Stimulated activated CD8-positive, alpha-beta memory T cell treated with anti-CD3 and anti-CD28 coated beads, Interleukin-4, amount 100 ng/mL, for 24 hours (primary cell): ENCODE results near the gene FHOD3.

Experiments used
- DNase-seq: peaks from one replicate; pipeline ENCODE4 v3.0.0-alpha.2; 2020; ENCODE audit warnings: low read depth

The FHOD3 gene

DNA sequence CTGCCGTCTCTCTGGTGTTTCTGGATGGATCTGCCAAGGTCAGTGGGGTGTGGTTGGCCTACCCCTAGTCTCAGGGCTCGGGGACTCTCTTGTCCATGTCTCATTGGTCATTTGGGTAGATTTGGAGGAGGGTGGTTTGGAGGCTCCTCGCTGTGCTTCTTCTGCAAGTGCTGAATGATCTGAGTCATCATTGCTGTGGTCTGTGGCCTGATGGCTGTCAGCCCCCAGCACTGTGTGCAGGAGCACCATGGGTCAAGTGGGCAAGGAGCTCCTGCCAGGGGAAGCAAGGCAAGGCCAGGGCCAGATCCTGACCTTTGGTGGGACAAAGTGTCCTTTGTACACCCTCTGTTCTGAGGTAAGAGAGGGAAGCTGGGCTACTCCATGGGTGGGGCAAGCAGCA is 221.8 kb downstream of the FHOD3 start:
- DNase-seq: no peak

DNA sequence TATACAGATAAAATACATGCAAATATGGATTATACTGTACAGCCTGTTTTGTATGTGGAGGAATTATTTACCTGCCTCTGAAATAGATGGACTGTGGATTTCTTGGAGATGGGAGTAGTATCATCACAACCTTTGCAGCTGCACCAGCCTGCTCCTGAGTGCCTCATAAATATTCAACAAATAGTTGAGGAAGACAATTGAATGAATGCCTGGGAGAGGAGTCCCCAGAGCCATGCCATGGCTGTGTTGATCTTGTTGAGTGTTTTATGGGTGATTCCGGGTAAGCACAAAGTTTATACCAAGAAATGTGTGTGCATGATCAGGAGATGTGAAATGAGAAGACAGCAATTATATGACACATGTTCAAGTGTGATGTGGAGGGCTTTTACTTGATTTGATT is 225.0 kb downstream of the FHOD3 start:
- DNase-seq: no peak

DNA sequence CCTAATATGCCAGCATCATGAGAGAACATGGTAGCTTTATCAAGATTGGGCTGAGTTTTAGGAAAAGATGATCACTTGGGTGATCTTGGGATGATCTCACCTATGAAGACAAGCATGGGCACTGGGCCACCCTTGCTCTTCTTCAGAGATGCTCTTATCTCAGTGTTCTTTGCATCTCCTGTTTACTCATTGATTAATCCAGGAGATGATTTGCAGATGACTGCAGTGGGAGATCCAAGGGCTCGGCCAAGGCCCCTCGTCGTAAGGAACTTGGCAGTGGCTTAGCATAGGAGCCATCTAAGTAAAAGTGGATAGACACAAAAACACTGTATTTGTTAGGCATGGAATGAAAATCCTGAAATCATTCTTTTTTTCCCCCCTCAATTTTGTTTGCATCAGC is 228.4 kb downstream of the FHOD3 start:
- DNase-seq: no peak

DNA sequence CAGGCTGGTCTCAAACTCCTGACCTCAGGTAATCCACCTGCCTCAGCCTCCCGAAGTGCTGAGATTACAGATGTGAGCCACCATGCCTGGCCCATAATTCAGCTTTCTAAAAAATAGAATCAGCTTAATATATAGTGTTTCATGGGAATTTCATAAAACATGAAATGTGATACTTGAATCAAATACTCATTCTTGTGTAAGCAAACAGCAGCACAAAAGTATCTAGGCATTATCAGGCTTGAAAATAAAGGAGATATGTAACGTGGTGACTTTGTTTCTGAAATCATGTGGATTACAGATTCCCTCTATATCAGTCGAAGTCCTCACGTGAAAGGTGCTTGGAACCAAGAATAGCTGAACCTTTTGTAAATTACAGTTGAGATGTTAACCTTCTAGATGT is 229.1 kb downstream of the FHOD3 start:
- DNase-seq: no peak

DNA sequence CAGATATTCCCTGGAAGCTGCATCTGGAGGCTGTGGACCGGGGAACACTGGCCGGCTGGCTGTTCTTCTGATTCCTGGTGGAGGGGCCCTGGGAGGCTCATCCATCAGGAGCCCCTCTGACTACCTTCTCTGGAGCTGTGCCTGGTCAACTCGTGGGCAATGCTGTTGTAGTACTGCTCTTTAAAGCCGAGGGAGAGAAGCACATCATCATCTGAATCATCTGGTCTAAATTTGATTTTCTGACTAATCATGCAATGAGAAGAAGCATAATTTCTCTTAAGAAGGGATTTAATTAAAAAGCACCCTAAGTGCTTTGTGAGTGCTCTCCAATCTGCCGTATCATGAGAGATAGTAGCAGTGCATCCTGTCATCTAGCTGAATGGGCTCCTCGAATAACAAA is 229.5 kb downstream of the FHOD3 start:
- DNase-seq: no peak

DNA sequence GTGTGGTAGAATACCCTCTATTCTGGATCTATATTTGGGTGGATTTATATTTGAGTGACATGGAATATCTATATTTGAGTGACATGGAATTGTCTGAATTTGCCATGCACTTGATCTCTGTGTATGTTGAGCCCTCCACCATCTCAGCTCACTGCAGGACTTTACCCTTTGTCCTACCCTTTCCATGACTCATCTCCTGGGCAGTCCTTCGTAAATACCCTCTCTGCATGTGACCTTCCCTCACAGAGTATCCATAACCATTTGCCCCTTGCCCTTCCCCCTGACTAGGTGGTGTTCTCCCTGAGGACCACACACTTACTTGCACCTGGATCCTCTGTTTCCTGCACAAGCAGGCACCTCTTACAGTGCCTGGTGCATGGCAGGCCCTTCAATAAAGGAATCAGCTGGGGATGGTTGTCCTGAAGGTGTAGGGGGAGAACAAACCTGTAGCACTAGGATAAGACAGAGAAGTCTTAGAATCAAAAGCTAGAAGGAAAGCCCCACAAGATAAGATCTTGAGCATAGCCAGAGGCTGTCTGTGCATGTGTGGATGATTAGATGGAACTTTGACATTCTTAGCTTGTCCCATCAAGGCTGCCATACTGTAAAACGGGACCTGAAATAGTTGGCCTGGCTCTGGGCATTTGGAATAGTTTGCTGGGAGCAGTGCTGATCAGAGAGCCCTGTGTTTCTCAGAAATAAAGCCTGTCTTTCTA is 230.4 kb downstream of the FHOD3 start:
- DNase-seq: no peak

DNA sequence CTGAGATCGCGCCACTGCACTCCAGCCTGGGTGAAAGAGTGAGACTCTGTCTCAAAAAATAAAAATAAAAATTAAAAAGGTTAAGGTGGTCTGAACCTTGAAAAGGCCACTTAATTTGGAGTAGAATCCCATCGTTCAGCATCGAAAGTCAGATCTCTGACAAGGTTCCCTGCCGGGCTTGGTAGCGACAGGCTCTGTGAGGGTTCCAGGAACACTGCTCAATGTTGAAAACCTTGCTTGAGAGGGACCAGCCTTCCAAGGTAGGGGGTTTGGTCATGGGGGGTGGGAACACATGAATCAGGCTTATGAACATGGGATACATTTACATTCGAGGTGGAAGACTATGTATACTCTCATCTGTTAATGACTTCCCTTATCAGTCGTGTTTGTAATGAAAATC is 232.2 kb downstream of the FHOD3 start:
- DNase-seq: no peak

DNA sequence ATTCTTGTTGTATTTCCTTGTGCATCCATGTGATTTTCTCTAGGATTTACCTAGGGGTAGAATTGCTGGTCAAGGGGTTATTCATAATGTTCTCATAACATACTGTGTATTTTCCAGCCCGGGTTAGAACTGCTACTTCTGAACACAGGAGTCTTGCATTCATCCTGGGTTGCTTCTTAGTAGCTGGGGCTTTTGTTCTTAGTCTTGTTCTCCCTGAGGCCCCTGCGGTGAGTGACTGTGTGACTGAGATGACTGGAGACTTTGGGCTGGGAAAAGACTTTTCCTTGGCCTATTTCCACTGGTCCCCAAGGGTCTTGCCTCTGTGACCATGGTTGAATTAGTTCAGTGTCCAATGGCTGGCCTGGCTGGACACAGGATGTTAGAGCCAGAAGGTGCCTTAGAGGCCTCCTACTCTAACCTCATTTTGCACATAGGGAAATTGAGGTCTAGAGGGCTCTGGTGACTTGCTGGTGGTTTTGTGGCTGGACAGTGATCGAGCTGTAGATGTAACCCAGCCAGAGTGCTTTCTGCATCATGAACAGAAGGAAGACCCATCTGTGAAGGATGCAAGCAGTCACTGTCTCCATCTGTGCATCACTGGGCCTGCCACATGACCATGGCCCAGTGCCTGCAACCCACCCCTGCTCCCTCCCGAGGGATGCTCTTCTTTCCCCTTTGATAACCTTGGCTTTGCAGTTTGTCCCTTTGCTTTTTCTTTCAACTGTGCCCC is 233.3 kb downstream of the FHOD3 start:
- no peak for DNase-seq

DNA sequence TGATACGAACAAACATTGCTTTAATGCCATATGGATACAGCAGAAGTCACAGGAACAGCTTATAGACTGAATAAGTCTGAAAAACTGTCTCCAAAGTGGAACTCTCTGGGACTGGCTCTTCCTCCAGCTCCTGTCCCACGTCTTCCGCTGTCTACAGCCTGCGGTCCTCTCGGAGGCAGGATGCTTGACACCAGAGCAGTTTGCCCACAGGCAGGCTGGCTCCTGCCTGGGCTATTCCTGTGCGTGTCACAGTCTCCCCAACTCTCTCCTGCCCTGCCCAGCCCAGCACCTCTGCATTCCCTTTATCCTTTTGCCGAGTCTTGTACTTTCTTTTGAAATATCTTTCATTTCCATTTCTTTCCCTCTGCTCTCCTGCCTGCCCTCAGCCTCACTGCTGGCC is 234.1 kb downstream of the FHOD3 start:
- DNase-seq: no peak

DNA sequence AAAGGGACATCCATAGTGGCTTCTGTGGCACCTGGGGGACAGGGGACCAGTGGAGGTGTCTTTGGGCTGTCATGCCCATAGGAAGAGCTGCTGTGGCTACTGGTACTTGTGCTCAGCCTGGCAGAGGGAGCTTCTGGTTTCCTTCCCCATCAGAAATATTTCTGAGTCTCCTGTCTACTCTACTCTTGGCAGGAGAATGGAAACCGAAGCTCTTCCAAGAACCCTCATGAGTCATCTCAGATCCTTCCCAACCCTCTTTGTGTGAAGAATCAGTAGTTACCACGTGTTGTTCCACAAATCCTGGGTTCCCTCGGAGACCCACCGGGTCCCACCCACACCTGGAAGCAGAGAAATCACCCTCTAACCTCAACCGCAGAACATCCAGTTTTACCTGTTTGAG is 234.9 kb downstream of the FHOD3 start:
- DNase-seq: no peak

DNA sequence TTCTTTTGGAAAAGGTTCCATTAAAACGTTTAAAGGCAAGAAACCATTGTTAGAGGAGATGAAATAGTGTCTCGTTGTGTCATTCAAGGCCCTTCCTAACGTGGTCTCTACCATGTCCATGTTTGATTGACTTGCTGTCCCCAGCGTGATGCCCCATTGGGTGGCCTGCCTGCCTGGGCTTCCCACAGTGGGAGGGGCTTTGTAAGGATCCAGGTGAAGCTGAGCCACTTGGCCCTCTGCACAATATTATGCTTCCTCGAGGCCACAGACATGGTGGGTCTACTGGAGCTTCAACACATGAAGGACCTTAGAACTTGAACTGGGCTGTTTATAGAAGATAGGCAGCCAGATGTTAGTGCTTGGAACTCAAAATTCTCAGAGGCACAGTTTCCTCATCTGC is 235.3 kb downstream of the FHOD3 start:
- DNase-seq: no peak

DNA sequence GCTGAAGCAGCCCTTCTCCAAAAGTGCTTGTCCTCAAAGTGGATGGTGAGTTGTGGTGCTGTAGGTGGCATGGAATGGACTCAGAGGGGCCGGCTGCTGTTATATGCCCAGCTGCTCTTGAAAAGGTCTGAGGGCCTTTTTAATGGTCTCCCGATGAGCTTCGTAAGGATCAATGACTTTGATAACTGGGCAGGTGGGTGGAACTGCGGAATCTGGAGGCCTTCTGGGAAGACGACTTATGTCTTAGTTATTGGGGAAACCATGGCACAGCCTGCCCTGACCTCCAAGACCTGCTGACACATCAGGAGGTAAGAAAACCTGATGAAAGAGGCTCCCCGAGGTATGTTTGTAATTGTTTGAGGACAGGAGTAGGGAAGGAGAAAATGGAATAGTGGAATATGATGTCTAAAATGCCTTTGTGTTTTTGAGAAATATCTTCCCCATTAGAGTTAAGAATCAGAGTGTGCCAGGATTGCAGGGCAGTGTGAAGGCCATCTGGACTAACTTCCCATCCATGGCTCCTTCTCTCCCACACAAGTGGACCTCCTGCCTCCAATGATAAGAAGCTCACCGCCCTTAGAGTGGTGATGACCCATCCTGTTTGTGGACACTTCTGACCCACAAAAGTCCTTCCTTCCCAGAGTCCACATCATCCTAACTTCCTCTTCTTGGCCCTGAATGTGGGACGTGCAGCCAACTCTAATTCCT is 236.1 kb downstream of the FHOD3 start:
- no peak for DNase-seq

DNA sequence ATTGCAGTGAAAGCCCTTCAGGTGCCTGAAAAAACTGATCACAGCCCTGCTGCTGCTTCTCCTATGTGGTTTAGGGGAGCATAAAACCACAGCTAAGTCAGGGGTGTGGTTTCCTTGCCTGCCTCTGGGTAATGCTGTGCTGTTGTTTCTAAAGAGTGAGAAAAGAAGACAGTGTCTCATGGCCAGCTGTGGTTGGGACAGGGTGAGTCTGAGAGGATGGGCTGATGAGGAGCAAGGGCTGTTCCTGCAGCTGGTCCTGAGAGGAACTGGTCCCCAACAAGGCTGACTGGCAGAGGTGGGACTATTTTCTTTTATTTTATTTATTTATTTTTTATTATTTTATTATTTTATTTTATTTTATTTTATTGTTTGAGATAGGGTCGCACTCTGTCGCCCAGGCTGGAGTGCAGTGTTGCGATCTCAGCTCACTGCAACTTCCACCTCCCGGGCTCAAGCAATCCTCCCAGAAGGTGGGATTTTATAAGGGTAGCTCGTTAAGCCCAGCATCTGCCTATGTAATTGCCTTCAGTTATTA is 236.7 kb downstream of the FHOD3 start:
- DNase-seq: no peak

DNA sequence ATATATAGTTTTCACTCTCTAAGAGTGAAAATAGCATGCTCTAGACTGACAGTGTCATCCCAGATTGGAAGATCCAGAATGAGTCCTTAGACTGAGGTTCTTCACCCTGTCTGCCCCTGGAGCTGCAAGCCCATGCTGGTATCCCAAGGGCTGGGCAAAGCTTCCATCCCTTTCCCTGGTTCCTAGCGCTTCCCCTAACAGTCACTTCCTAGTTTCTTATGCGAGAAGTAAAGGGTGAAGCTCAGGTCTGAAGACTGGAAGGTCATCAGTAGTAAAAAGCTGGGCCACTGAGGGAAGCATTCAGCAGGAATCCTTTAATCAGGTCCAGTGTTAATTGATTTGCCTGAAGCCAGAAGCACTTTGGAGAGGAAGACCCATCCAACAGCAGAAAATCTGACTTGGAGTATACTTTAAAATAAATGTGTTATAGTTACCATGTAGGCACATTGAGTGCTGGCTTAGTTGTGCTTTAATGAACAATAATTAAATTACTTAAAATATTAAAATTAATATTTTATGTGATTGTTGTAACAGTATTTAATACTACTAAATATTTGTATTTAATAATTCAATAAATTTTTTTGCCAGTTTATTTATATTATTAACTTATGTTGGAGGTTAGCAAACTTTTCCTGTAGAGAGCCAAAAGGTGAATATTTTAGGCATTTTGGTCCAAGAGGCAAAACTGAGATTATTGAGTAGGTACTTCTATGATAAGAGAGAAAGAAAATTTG is 237.9 kb downstream of the FHOD3 start:
- DNase-seq: no peak

DNA sequence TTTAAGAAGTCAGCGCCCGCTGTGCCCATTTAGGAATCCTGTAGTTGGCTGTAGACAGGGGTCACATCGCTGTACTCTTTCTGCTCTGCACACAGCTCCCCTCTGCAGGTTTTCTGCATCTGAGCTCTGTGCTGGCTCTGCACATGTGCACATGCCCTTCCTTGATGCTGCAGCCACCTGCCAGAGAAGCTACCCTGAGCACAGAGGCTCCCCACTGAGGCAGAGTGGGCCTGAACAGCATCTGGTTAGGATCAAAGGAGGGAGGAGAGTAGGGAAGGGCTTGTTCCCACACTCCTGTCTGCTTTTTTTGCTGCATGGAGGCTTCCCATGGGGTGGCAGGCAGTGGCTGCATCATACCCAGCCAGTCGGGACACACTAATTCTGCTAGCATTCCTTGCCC is 238.9 kb downstream of the FHOD3 start:
- DNase-seq: no peak

DNA sequence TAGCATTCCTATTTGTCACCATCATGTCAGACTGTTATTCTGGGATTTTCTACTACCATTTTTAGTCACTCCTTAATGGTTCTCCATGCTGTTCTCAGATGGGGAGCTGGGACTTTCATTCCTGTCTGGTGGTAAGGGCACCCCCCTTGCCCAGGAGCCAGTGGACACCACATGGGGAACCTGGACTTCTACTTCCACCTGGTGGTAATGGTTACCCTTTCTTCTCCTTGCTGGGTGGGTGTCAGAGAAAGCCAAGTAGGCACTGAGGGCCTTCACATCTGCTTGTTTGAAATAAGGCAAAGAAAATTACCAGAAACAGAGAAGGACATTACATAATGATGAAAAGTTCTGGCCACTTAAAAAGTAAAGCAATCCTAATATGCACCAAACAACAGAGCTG is 239.8 kb downstream of the FHOD3 start:
- no peak for DNase-seq

DNA sequence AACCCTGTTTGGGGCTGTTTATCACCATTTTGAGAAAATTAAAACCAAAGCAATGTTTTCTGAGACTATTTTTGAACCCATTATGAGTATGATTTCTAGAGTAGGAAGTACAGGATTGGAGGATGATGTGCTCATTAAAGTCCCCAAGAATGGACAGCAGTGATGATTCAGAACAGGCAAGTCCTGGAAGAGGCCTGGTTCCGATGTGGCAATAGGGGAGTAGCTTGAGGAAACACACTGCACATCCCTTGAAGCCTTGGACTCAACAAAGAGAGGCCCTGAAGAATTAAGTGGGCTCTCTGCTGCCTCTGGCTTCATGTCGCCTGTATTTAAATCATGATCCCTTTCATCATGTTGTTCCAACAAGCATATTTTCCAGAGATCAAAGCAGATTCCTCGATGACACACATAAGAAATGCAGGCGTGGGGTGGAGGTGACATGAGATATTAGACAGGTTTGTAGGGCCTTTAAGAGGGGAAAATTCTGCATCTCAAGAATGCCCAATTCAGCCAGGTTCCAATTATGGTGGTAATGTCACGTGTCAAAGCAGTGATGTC is 242.2 kb downstream of the FHOD3 start:
- no peak for DNase-seq

DNA sequence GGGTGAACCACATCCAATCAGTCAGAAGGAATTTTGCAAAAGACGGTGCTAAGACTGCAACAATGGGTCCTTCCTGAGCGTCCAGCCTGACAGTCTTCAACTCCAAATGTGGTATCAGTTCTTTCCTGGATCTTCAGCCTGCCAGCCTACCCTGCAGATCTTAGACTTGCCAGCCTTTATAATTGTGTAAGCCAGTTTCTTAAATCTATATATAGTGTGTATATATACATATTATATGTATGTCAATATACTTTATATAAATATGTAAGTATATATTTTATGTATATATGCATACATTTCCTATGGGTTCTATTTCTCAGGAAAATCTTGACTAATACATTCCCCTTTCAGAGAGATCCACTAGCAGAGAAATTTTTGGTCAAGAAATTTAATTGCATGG is 245.5 kb downstream of the FHOD3 start:
- no peak for DNase-seq

DNA sequence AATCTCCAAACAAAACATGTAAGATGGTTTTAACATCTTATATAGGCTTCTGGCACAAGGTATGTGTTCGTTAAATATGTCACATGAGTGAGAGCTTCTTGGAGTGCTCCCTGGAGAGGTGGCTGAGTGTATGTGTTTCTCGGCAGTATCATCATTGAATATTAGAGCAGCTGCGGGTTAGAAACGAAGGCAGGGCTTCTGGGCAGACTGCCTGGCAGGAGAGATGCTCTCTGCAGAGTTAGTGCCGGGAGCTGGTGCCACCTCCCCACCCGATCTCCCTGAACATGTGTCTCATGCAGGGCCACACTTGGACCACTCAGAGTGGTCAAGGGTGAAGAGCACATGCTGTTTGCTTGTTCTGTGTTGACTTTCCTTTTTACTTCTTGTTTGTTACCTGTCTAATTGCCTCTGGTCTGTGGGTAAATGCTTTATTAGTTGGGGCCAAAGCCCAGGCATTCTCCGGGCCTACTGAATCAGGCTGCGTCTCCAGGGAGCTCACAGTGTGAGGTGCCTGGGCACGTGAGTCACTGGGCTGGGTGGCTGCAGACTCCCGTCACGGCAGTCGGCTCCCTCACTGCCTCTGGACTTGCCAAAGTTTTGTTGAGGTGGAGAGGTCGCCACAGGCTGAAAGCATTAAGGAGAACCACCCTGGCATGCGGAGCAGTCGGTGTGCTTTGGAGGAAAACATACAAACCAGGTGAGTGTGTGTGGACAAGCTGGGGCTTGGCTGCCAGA is 246.6 kb downstream of the FHOD3 start:
- DNase-seq: no peak

DNA sequence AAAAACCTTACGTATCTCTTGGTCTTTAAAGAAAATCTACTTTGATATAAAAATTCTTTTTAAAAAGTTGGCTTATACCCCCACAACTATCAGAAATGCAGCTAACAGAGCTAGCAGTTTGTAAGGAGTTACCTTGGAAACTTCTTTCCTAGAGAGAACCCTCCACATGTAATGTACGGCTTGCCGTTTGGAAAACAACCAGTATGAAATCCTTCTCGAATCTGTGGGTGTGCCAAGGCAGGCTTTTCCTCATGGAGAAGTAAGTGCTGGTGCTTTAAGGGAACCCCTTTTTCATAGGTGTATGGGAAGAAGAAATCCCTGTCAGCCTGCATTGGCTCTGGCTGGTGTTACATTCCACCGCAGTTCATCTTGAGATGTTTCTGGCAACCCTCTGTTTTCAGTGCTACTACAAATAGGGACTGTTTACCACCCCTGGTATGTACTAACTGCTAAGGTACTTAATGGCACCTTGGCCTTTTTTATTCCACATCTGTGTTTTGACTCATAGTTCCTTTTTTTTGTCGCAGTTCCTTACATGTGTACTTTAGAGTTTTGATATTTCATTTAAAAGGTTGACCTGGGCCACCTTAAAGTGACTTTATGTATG is 248.4 kb downstream of the FHOD3 start:
- no peak for DNase-seq

DNA sequence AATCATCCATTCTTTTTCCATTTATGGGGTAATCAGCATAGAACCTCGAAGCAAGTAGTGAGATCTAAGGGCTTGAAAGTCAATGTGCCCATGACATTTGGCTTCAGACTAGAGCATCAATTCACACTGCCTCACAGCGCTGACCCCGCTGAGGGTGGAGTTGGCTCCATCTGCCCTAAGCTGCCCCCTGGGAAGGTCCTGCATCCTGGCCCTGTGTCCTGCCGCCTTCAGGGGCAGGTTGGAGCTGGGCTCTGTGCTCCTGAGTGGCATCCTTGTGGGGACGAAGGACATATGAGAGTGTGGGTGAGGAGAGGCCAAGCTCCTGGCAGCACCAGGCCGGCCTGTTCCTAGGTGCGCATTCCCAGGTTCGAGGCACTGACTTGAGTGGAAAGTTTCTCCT is 249.4 kb downstream of the FHOD3 start:
- DNase-seq: no peak
